ENCODE measurements around the gene PLXNB1.

The PLXNB1 gene

DNA sequence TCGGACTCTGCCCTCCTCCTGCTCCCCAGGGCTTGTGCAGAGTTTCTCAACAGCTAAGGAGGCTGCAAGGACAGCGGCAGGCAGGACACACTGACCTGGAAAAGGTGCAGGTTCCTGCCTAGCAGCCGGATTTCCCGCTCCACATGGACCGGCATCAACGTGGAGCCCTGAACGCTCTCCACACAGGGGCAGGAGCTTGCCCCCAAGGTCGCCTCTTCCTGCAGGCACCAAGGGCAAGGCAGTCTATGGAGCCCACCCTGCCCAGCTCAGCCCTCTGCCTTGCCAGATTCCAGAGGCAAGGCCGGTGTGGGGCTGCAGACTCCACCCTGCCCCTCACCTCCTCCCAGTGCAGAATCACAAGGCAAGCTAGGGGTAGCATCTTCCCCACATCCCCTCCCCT is 10.7 kb downstream of the PLXNB1 start:
- DNase-seq (ENCODE audit: low spot score): no peak

DNA sequence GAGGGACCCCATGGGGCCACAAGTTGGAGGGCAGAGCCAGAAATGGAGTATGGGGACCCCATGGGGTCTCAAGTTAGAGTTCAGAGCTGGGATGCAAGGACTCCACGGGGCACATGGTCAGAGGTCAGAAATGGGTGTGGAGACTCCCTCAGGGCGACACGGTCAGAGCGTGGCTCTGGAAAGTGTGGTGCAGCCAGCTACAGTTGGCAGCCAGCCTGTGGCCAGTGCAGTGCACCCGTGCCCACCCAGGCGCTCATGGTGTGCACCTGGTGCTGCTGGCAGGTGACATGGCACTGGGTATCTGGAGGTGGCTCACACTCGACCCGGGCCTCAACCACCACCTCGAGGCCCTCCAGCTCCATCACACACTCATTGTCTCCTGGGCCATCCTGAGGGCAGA is 11.2 kb downstream of the PLXNB1 start:
- no peak for DNase-seq (ENCODE audit: low spot score)

DNA sequence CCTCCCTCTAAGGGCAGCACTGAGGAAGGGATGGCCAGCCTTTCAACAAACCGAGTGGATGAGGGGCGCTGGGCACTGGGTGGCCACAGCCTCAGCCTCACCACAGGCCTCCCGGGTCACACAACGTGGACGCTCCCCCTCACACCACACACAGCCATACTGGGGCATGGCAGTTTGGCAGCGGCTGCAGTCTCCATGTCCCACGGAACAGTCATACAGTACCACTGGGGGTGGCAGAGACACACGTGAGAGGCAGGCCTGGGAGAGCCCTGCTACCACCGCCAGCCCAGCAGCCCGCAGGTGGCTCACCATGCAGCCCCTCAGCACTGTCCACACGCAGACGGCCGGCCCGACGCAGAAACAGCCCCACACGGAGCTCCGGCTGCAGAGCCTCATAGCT is 11.7 kb downstream of the PLXNB1 start:
- DNase-seq (ENCODE audit: low spot score): no peak

DNA sequence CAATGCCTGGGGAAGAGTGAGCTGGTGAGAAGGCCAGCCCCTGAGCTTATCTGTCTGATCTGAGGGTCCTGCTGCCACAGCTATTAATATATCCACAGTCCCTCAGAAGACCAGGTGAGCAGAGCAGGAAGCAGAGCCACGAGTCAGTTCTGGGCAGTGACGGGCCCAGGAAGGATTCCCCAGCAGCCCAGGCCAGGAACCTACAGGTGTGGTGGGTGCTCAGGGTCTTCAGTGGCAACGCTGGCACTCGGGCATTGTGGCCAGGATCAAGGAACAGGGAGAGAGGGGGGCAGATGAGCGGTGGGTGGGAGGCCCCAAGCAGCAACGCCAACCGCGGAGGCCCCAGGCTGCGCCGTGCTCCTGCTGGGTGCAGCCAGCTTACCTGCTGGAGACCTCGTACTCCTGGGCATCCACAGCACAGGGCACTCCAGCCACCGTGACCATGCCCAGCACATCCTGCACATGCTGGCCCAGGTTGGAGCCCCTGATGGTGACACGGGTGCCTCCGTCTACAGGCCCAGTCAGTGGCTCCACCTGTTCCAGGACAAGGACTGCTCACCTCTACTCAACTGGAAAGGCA is 12.3 kb downstream of the PLXNB1 start:
- DNase-seq (ENCODE audit: low spot score): no peak

DNA sequence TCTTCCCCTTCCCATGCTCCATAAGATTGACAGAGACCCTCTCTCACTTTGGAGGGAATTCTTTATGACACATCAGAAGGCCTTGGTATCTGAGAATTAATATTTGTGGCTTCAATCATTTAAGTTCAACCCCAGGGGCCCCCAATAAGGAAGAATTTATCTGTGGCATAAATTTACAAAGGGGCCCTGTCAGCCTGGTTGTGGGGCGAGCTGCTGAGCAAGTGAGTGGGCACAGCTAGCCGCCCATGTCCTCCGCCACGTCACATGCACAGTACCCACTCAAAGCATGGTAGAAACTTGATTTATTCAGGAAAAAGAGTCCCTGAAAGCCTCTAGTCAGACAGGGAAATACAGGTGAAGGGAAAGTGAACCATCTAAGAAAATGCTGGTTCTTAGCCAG is 13.3 kb downstream of the PLXNB1 start:
- no peak for DNase-seq (ENCODE audit: low spot score)

DNA sequence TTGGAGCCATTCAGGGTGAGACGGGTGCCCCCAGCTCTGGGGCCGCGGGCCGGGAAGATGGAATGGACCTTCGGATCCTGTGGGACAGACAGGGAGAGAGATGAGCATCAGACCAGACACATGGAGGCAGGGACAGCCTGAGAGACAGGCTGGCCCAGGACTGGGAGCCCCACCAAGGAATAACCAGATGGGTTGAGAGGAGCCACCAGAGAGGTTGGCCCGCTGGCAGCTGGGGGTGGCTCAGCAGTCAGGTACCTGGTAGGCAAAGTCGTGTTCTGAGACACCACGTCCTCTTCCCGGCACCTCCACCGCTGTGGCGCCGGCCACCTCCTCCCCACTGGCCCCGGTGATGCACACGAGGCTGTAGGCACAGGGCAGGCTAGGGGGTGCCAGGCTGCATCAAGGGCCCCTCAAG is 13.8 kb downstream of the PLXNB1 start:
- no peak for DNase-seq (ENCODE audit: low spot score)

DNA sequence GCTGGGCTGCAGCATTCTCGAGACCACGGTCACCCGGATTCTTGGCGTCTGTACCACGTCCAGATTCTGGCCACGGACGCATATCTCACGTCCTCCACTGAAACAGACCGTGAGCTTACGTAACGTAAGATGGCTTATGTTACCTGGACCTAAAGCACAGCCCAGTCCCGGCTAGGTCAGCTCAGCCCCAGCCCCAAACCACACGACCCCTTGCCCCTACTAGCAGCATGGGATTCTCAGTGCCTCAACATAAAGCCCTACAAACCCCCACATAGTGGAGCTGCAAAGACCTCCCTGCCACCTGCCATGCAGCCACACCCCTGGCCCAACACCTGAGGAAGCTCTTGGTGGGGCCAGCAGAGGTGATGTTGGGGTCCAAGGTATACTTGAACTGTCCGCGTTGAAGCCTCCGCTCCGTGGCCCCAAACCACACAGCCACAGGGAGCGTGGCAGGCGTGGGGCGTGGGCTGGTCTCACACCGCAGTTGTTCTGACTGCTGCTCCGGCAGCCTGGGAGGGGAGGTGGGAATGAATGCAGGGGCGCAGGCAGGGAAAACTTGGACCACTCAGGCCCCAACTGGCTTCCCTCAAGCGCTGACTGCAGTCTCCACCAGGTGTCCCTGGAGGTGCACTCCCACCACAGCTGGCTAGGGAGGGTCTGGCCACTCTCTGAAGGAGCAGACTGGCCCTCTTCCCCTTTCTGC is 14.5 kb downstream of the PLXNB1 start:
- no peak for DNase-seq (ENCODE audit: low spot score)

DNA sequence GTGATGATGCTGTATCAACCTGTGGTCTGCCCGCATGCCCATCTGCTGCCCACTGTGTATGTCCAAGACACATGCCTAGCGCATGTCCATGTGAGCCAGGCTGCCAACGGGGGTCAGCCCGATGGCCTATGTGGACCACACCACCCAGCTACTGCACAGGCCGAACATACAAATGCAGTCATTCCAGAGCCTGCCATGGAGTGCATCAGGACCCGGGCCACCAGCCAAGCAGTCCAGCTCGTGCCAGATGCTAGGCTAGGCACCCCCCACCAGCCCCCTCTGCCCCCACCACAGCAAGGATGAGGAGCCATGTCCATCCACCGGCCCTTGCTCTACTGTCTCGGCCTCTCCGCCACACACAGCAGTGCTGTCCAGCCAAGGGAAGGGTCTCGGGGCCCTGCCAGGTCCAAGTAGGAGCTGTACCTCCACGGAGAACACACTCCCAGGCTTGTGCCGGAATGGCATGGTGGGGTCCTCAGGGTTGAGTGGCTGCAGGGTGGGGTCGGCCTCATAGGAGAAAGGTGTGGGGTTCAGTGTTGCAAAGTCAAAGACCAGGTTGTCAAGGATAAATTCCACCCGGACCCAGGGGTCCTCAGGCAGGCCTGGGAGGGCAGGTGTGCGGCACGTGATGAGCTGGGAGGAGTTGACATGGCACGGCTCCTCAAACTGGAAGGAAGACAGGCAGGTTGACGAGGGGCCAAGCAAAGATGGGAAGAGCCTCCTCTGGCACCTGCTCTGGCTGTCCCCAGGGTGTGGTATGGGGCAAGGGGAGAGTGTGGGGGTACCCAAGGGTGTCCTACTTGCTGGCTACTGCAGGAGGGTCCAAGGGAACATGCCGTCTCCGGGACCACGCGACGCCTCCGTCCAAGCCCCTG is 15.3 kb downstream of the PLXNB1 start:
- no peak for DNase-seq (ENCODE audit: low spot score)

DNA sequence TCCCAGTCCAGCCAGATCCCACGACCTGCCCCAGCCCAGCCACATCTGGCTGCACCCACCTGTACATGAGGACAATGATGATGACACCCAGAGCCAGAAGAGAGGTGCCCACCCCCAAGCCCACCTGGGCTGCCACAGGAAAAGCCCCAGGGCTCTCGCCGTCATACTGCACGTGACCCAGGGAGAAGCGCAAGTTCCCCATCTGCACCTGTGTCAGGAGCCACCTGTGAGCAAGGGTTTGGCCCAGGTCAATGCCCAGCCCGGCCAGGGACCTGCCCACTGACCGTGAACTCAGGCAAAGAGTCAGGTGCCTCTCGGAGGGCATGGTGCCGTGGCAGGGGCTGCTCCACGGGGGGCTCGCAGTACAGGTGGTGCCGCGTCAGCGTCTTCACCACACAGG is 16.3 kb downstream of the PLXNB1 start:
- no peak for DNase-seq (ENCODE audit: low spot score)

DNA sequence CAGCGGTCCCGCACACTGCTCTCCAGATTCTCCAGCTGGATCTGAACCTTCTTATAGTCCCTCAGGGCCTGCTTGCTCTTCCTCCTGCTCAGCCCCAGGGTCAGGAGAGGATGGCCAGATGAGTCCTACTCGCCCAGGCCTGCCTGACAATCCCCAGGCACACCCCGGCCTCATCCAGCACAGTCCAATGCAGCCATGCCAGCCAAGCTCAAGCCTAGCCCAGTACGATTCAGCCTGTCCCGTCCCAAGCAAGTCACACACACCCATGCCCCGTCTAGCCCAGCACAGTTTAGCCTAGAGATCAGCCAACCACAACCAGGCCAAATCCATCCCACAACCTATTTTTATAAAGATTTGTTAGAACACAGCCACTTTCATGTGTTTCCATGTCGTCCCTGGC is 16.8 kb downstream of the PLXNB1 start:
- DNase-seq (ENCODE audit: low spot score): no peak

DNA sequence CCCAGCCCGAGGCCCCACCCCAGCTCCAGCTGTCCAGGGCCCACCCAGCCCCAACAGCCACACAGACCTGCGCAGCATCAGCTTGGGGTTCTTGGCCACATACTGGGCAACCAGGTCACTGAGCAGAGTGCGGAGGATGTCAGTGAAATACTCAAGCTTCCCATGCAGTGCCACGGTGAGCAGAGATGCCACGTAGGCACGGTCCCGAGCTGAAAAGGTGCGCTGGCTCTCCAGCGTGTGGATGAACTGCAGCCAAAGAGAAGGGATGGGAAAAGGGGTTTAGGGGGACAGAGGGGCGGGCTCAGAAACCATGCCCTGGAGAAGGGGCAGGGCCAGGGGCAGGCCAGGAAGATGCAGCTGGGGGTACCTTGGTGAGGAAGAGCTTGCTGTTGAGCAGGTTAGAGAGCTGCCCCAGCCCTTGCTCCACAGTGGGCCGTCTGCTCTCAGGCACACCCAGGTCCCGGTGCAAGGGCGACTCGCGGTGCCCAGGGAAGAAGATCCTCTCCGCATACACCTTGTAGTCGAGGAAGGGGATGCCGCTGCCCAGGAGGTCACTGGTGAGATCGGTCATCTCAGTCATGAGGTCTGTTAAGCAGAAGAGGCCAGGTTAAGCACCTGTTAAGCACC is 17.4 kb downstream of the PLXNB1 start:
- no peak for DNase-seq (ENCODE audit: low spot score)

DNA sequence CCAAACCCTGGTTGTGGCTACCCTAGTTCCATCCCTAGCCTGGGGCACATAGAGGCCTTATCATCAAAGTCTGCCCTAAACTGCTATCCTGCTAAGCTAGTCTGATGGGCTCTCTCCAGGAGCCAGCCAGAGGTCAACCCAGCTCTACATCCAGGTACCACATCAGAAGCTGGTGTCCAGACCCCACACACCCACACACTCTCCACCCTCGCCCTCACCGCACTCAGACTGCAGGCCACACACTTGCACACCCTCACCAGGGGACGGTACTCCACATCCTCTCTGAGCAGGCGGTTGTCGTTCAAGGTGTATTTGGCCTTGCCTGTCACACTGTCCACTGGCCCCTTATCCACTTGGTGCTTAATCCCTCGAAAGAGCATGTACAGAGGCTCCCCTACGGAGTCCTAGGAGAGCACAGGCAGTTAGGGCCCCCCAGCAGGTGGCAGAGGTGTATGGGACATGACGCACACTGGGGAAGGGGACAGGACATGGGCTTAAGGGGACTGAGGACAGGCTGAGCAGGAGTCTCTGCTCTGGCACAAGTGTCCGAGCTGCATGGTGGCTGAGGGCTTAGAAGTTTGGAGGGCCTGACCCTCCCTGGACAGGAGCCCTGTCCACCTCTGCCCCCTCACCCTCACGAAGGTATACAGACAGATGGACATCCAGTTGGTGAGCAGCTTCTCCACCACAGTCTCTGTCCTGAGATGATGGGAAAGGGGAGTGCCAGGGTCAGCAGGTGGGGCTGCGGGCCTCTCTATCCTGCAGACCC is 18.1 kb downstream of the PLXNB1 start:
- DNase-seq (ENCODE audit: low spot score): no peak

DNA sequence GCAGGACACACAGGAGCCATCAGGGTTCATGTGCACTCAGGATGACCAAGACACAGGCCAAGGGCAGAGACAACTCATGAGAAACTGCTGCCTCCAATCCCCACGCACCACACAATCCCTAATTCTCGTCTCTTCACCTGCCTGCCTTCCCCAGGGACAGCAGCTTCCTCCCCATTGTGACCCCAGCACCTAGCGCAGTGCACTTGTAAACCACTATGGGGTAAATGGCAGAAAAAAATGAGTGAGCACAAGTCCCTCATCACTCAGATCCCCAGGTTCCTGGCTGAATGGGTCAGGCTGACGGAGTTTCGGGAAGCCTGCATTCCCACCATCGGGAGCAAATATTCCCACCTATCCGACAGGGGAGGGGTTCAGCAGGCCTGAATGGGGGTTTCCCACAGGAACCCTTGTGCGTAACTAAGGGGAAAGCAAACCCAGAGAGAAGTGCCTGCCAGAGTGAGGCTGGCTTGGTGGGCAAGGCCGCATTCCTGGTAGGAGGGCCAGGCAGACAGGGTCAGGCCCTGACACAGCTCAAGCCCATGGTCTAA is 18.8 kb downstream of the PLXNB1 start:
- DNase-seq (ENCODE audit: low spot score): no peak

DNA sequence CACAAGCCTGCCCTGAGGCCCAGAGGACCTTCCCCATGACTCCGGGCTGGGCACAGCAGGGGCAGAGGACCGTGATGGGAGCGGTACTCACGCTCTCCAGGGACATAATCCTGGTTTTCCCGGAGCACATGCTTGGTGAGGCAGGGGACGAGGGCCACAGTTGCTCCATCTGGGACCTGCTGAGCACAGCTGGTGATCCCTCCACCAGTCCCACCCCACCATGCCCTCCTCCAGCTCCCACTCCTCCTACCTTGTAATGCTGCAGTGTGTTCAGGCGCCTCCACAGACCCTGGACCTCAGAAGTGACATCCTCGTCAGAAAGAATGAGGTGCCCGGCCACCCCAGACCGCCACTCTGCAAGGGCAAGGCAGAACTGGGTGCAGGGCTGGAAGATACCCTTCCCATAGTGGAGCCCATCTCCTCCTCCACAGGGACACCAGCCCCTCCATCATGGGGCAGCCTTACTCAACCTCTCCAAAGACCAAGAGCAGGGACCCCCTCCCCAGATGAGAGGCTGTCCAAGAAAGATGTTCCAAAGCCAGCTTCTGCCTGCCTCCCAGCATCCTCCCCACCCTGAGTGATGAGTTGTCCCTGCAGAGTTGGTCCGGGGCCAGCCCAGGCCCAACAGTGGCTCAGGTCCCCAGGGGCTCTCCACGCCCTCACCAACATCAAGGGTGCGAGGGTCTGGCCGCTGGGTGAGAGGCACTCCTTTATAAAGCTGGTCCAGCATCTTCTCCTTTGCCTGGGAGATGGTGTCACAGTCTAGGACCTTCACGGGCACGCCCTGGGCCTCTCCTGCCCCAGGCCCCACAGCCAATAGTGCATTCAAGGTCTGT is 19.5 kb downstream of the PLXNB1 start:
- DNase-seq (ENCODE audit: low spot score): no peak

DNA sequence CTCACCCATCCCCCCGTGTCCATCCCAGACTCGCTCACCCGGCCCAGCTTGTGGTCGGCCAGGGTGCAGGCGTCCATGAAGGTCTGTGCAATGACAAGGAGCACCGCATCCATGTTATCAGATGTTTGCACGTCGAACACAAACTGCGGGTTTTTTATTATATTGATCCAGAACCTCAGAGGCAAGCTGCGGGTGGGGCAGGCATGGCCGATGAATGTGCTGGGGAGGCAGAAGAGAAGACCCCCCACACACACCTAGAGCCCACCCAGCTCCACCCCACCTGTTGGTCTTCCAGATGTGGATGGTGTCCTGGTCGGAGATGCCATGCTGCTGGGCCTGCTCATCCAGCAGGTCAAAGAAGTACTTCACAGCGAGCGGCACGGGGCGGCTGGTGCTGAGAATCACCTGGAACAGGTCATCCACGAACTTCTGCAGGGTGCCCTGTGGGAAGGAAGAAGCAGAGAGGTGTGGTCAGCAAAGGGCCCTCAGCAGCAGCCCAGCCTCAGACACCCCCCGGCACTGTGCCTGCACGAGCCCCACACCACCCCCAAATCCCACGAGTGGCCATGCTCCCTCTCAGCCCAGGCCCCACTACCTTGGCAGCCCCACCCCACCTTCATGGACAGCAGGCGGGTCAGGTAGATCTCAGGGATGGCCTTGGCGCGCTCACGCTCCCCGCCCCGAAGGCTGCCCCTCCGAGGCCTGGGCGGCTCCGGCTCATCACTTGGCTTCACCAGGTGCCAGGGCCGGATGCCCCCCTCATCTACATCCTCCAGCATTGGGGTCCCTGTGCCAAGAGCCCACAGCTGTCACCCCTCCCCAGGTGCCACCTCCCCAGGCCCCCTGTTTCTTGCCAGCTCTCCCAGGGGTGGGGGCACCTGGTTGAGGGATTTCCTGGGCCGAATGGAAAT is 20.3 kb downstream of the PLXNB1 start:
- no peak for DNase-seq (ENCODE audit: low spot score)

DNA sequence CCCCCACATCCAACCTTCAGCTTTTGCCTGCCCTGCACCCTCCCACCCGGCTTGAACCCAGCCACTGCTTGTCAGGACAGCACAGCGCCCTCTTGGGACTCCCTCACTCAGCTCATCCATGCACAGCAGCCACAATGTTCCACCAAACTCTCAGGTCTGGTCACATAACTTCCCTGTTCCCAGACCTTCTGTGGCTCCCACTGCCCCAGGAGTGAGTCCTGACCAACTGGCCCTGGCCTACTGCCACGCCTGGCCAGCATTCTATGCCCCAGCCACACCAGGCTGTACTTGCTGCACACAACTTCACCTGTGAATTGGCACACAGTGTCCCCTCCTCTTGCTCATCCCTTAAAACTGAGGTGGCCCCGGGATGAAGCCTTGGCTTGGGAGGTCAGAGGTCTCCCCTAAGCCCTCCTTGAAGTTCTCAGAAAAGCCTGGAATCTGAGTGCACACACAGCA is 21.0 kb downstream of the PLXNB1 start:
- DNase-seq (ENCODE audit: low spot score): no peak

DNA sequence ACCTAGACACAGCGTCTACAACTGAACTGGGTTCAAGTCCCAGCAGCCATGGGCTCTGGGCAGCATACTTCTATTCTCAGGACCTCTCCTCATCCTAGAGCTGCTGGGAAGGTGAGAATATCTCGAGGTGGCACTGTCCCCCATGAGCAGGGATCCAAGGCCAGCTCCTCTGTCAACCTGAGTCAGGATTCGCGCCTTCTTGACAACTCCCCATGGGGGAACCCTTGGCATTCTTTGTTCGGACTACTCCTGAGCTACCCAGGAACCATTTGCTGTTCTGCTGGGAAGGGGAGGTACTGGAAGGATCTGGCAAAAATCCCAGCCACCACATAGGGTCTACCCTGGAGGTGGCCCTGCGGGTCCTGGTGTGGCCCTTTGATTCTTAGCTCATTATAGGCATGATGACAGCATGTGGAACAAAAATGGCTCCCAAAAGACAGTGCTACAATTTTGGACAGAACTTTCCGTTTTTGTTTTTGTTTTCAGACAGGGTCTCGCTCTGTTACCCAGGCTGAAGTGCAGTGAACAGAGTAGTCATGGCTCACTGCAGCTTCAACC is 22.3 kb downstream of the PLXNB1 start:
- no peak for DNase-seq (ENCODE audit: low spot score)

DNA sequence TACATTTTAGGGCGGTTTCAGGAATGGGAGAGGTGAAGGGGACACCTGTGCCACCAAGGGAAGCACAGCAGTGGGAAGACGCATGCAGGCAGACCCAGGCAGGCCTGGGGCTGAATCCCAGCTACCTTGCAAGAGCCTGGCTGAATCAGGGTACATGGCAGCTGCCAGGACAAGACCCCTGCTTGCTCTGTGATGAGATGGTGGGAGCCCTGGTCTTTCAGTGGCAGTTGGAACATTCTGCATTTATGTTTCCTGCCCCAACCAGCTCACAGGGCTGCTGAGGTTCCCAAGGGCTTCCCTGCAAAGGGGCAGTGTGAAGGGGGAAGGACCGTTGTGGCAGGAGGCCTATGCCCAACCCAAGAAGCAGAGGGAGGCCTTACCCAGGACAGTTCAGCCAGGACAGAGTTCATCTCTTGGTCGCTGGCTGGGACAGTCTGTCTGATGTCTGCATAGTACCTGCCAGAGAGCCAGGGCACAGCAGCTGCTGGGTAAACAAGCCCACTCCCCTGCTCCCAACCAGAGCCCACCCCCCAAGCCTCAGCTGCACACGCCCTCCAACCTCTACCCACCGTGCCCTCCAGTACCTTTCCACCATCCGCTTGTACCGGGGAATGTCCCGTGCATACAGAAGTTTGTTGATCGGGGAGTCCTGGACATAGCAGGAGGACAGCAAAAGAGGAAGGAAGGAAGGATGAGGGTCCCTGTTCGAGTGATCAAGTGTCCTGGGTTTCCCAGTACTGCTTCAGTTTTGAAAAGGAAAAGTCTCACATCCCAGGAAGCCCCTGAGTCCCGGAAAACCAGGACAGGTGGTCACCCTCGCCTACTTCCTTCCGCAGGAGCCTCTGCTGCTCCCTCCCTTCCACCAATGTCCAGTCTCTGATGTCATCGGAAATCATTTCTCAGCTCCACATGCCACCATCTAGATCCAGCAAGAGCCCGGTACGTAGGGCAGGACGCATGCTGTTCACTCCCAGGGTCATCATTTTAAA is 23.1 kb downstream of the PLXNB1 start:
- DNase-seq (ENCODE audit: low spot score): no peak
